Activated naive CD8-positive, alpha-beta T cell treated with anti-CD3 and anti-CD28 coated beads, Interleukin-2, amount 50 U/mL, for 24 hours (primary cell): ENCODE data around the gene CABP2.

Experiments
- ATAC-seq: fragments of 150-1000 bp; cut with Tn5 transposase; one replicate; pipeline ENCODE4 v1.10.0; 2021
- DNase-seq: peaks from one replicate; pipeline ENCODE4 v3.0.0; 2021
- H3K27ac Mint-ChIP-seq: one replicate; pipeline ENCODE4 v1.8.0; 2021; ENCODE audit warnings: mild to moderate bottlenecking, mixed read lengths
- H3K27me3 Mint-ChIP-seq: one replicate; pipeline ENCODE4 v1.8.0; 2021; ENCODE audit warnings: mixed read lengths
- H3K36me3 Mint-ChIP-seq: one replicate; pipeline ENCODE4 v1.8.0; 2021; ENCODE audit warnings: low read depth, mixed read lengths
- H3K4me1 Mint-ChIP-seq: one replicate; pipeline ENCODE4 v1.8.0; 2021; ENCODE audit warnings: mixed read lengths
- H3K4me3 Mint-ChIP-seq: one replicate; pipeline ENCODE4 v1.8.0; 2021; ENCODE audit warnings: mild to moderate bottlenecking, moderate library complexity, mixed read lengths
- H3K9me3 Mint-ChIP-seq: one replicate; pipeline ENCODE4 v1.8.0; 2021; ENCODE audit warnings: mixed read lengths

Gene CABP2

GRCh38 chr11:67498544-67498972 is 24.7 kb downstream of the CABP2 start:
- Mint-ChIP-seq H3K4me1 (peaks cover 16% of the 10 kb centered on the region), H3K27ac (no peak overlapping the region), H3K27me3 (no peaks in the 10 kb centered on the region), H3K4me3 (no peak overlapping the region), H3K9me3 (no peaks in the 10 kb centered on the region), H3K36me3 (peaks cover 23% of the 10 kb centered on the region)
- DNase-seq (no peak), ATAC-seq (no peak)

GRCh38 chr11:67497656-67498291 is 25.5 kb downstream of the CABP2 start:
- Mint-ChIP-seq H3K9me3 (no peaks in the 10 kb centered on the region), H3K36me3 (peaks cover 21% of the 10 kb centered on the region), H3K4me3 (no peak overlapping the region), H3K27me3 (no peaks in the 10 kb centered on the region), H3K27ac (no peak overlapping the region), H3K4me1 (peaks cover 10% of the 10 kb centered on the region)
- ATAC-seq, result no peak
- no peak for DNase-seq

- ATAC-seq, result no peak
- H3K9me3 Mint-ChIP-seq, result no peaks in the 10 kb centered on the region
- no peak for DNase-seq
- no peak overlapping the region for H3K4me3 Mint-ChIP-seq
- no peaks in the 10 kb centered on the region for H3K27me3 Mint-ChIP-seq
- peaks cover 20% of the 10 kb centered on the region for H3K36me3 Mint-ChIP-seq
- H3K4me1 Mint-ChIP-seq, result peaks cover 7% of the 10 kb centered on the region
- no peak overlapping the region for H3K27ac Mint-ChIP-seq
Observed at GRCh38 chr11:67496113-67496512, 27.1 kb downstream of the CABP2 start.

- H3K36me3 Mint-ChIP-seq, result peaks cover 13% of the 10 kb centered on the region
- no peak overlapping the region for H3K27ac Mint-ChIP-seq
Observed at GRCh38 chr11:67495234-67496005, 27.8 kb downstream of the CABP2 start.

GRCh38 chr11:67494371-67495233 is 28.6 kb downstream of the CABP2 start:
- no peaks in the 10 kb centered on the region for H3K27me3 Mint-ChIP-seq
- ATAC-seq, result no peak
- H3K9me3 Mint-ChIP-seq, result no peaks in the 10 kb centered on the region
- no peak overlapping the region for H3K27ac Mint-ChIP-seq
- DNase-seq, result no peak
- H3K4me1 Mint-ChIP-seq, result peaks cover 4% of the 10 kb centered on the region
- peaks cover 14% of the 10 kb centered on the region for H3K36me3 Mint-ChIP-seq
- H3K4me3 Mint-ChIP-seq, result no peak overlapping the region

More at GRCh38 chr11:67495234-67496005, 27.8 kb downstream of the CABP2 start:
- Mint-ChIP-seq H3K4me3 (no peak overlapping the region), H3K27me3 (no peaks in the 10 kb centered on the region), H3K9me3 (no peaks in the 10 kb centered on the region), H3K4me1 (peaks cover 1% of the 10 kb centered on the region)
- no peak for DNase-seq
- no peak for ATAC-seq

GRCh38 chr11:67493548-67494370 is 29.5 kb downstream of the CABP2 start:
- H3K4me3 Mint-ChIP-seq, result no peak overlapping the region
- no peaks in the 10 kb centered on the region for H3K27me3 Mint-ChIP-seq
- DNase-seq (no peak), ATAC-seq (no peak)
- H3K4me1 Mint-ChIP-seq, result peaks cover 9% of the 10 kb centered on the region
- H3K9me3 Mint-ChIP-seq, result no peaks in the 10 kb centered on the region
- peaks cover 14% of the 10 kb centered on the region for H3K36me3 Mint-ChIP-seq
- no peak overlapping the region for H3K27ac Mint-ChIP-seq

GRCh38 chr11:67492801-67493547 is 30.3 kb downstream of the CABP2 start:
- H3K9me3 Mint-ChIP-seq, result no peaks in the 10 kb centered on the region
- peak; percentile 44 for DNase-seq
- no peak overlapping the region for H3K4me3 Mint-ChIP-seq
- H3K27ac Mint-ChIP-seq, result no peak overlapping the region
- H3K27me3 Mint-ChIP-seq, result no peaks in the 10 kb centered on the region
- H3K4me1 Mint-ChIP-seq, result peaks cover 17% of the 10 kb centered on the region
- peak; percentile 6 for ATAC-seq
- H3K36me3 Mint-ChIP-seq, result peaks cover 20% of the 10 kb centered on the region

- Mint-ChIP-seq H3K4me3 (no peak overlapping the region), H3K27me3 (no peaks in the 10 kb centered on the region), H3K9me3 (no peaks in the 10 kb centered on the region), H3K27ac (no peak overlapping the region), H3K4me1 (peaks cover 24% of the 10 kb centered on the region), H3K36me3 (peaks cover 24% of the 10 kb centered on the region)
- DNase-seq, result no peak
- no peak for ATAC-seq
Observed at GRCh38 chr11:67492069-67492727, 31.0 kb downstream of the CABP2 start.

- H3K36me3 Mint-ChIP-seq, result peaks cover 26% of the 10 kb centered on the region
- H3K4me1 Mint-ChIP-seq, result peaks cover 32% of the 10 kb centered on the region
- ATAC-seq (no peak), DNase-seq (no peak)
- H3K9me3 Mint-ChIP-seq, result no peaks in the 10 kb centered on the region
- peak overlapping the region; percentile 31 for H3K27ac Mint-ChIP-seq
- no peaks in the 10 kb centered on the region for H3K27me3 Mint-ChIP-seq
- H3K4me3 Mint-ChIP-seq, result no peak overlapping the region
Observed at GRCh38 chr11:67491276-67492068, 31.8 kb downstream of the CABP2 start.

- Mint-ChIP-seq H3K4me1 (peaks cover 39% of the 10 kb centered on the region), H3K4me3 (no peak overlapping the region), H3K36me3 (peaks cover 29% of the 10 kb centered on the region), H3K27me3 (no peaks in the 10 kb centered on the region), H3K9me3 (no peaks in the 10 kb centered on the region), H3K27ac (peak overlapping the region; percentile 31)
- no peak for DNase-seq
- ATAC-seq, result no peak
Observed at GRCh38 chr11:67490727-67491065, 32.5 kb downstream of the CABP2 start.

- Mint-ChIP-seq H3K27me3 (no peaks in the 10 kb centered on the region), H3K9me3 (no peaks in the 10 kb centered on the region), H3K4me1 (peaks cover 44% of the 10 kb centered on the region), H3K36me3 (peaks cover 29% of the 10 kb centered on the region), H3K4me3 (no peak overlapping the region), H3K27ac (peak overlapping the region; percentile 74)
- ATAC-seq, result no peak
- DNase-seq, result no peak
Observed at GRCh38 chr11:67489885-67490726, 33.1 kb downstream of the CABP2 start.
